GM19463 (cell line): ENCODE data around the gene ZBTB7C.

Experiments
- ATAC-seq: cut with Tn5 transposase; IDR thresholded peaks from one replicate; pipeline ENCODE4 v1.9.1; 2021; ENCODE audit warnings: mild to moderate bottlenecking, moderate library complexity; ENCODE audit not compliant: unreplicated experiment

Gene ZBTB7C

GRCh38 chr18:48355276-48356115 is 53.7 kb downstream of the ZBTB7C start:
- no peak for ATAC-seq

GRCh38 chr18:48354746-48355260 is 54.4 kb downstream of the ZBTB7C start:
- ATAC-seq: no peak

GRCh38 chr18:48352051-48352755 is 57.0 kb downstream of the ZBTB7C start:
- ATAC-seq: no peak

DNA sequence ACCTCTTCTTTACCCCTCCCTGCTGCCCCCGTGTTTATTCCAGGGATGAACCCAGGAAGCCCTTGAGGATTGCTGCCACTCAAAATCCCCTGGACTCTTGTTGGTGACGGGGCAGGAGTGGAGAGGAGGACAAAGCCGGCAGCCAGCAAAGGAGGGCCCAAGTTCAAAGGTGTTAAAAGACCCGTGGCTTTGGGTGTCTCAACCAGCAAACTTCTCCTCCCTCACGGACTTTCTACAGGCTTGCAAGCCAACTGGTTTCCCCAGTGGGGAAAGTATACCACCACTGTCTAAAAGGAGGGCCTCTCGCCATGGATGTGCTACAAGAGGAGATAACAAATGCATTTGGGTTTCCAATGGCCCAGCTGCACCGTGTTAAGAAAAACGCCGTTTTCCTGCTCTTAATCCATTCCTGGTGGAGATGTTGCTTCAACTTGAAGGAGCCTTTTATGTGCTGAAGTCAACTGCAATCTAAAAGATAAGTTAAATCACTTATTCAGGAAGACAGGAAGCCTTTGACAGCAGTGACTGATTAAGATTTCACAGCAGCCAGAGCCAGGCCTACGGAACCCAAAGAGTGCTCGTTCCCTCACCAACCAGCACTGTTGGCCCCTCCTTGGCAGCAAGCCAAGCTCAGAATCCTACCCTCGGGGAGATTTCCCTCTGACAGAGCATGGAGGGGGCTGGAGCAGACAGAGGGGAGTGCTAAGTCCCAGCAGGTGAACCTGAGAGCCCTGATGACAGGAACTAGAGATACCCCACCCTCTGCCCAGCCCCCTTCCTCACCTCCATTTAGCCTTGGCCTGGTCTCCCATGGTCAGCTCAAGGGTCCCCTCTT is 57.8 kb downstream of the ZBTB7C start:
- ATAC-seq: no peak

DNA sequence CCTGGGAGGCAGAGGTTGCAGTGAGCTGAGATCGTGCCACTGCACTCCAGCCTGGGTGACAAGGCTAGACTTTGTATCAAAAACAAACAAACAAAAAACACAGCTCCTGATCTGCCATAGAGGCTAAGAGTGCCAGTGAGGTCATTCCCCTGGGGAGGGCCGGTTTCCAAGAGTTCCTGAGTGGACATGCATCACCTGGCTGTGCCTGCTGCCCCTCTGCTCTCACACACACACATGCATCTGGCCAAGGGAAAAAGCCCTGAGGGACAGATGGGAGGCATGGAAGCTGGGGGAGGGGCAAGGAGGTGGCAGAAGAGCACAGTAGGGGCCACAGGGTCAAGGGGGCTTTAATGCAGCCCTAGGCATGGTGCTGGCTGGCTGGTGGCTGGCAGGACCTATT is 60.4 kb downstream of the ZBTB7C start:
- ATAC-seq: no peak

DNA sequence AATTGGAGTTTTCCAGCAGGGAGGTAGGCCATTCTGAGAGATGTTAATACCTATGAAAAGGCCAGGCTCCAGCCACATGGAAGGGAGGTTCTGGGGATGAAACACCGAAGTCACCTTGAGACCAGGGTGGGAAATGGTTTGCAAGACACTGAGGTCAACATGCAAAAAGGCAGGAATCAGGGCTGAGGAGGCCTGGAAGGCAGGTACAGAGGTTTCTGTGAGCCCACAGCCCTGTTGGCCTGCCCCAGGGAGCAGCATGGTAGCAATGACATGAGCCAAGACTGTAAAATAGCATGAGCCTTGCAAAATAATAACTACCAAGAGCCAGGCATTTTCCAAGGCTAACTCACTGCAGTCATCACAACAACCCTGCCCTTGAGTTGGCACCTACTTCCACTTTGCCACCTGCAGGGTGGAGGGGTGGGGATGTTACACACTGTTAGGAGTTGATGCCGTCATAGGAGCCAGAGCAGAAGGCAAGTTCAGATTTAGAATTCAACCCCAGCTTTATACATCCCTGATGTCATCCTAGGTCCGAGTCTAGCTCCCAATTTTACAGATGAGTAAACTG is 61.3 kb downstream of the ZBTB7C start:
- ATAC-seq: no peak

- no peak for ATAC-seq
Observed at GRCh38 chr18:48345596-48345995, 63.6 kb downstream of the ZBTB7C start.

DNA sequence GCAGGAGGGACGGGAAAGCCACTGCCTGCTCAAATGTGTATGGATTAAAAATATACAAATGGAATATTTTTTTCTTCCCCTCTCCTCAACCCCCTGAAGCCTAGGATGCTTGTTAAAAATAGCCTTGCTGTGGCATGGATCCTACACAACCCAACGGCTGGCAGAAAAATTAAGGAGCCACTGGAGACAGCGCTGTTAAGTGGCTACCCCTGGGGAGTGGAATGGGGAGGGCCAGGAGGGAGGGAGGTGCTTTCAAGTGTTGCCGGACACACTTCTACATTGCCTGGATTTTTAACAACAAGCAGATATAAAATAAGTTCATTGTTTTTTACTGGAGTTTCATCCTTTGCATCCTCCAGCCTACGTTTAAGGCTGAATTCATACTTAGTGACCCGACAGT is 66.6 kb downstream of the ZBTB7C start:
- no peak for ATAC-seq

GRCh38 chr18:48342125-48342524 is 67.1 kb downstream of the ZBTB7C start:
- no peak for ATAC-seq

GRCh38 chr18:48340560-48340959 is 68.6 kb downstream of the ZBTB7C start:
- ATAC-seq: no peak

- ATAC-seq: no peak
Observed at GRCh38 chr18:48339692-48340091, 69.5 kb downstream of the ZBTB7C start.

GRCh38 chr18:48338915-48339314 is 70.3 kb downstream of the ZBTB7C start:
- ATAC-seq: no peak

DNA sequence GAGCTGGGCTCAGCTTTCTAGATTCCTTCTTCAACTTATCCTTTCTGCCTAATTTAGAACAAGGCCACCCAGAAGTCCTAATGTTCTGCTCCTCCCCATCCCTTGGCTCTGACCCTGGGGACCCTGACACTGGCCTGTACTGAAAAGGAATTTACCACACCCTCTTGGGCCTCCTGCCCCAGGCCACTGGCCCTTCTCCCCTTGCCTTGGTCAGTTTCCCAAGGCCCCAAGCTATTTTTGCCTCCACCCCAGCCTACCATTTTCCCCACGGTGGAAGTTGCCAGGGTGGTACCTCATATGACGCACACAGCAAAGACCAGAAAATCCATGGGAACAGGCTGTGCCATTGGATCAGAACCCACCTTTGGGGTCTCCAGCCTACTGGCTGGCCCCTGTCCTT is 72.1 kb downstream of the ZBTB7C start:
- ATAC-seq: no peak

DNA sequence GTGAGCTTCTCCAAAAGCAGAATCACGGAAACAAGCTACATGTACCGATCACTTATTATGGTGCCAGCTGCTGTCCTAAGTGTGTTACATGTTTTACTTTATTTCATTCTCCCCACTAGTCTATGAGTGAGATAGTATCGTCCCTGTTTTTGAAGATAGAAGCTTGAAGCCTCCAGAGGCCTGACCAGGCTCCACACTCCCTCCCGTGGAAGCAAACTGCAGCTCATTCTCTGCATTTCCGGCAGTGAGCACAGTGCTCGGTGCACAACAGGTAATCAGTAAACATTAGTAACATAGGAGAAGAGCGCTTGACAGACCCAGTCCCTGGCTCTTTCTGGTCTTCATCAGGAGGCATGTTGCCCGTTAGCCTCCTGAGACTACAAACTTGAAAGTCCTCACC is 72.9 kb downstream of the ZBTB7C start:
- no peak for ATAC-seq

GRCh38 chr18:48335829-48336228 is 73.4 kb downstream of the ZBTB7C start:
- no peak for ATAC-seq

DNA sequence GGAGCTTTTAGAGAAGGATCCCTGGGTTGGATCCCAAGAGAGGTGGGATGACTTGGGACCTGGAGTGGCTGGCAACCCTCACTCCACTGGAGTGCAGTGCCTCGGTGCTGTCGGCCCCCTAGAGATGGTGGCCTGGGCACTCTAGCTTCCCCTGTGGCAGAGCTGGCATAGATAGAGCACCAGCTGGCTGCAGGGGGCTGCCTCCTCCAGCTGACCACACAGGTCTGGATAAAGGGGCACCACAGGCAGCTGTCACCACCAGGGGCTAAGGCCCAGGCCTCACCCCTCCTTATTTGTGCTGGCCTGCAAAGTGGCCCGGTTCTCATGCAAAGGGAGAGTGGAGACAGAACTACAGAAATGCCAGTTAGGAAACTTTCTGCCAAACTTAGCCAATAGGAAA is 74.3 kb downstream of the ZBTB7C start:
- no peak for ATAC-seq

- no peak for ATAC-seq
Observed at GRCh38 chr18:48333563-48333962, 75.6 kb downstream of the ZBTB7C start.

GRCh38 chr18:48330016-48330991 is 78.9 kb downstream of the ZBTB7C start:
- ATAC-seq: no peak

DNA sequence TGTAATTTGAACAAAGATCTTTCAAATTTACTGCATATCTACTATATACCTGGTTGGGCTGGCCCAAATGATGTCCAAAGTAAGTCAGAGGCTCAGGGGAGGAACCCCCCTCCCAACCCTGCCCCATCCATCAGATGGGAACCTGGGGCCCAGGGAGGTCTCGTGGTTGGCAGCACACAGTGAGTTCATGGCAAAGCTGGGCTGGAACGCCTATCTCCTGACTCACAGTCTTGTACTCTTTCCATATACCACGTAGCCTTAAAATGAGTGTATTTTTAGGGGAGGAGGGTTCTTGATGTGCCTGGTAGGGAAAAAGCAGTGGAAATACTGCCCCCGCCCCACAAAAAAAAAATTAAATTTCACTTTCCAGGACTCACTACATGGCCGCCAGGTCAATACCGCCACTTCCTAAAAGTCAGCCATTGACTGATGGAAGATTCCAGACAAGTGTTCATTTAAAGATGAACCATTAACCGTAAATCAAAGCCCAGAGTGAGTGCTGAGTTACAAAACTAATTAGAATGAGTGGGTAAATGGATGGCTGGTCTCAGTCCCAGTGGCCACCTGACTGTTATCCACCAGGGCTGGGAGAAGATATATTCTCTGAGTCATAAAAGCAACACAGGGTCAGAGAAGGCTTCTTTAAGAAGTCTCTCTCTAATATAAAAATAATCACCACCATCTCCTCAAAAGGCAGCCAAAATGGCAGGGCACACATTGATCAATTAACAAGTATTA is 80.5 kb downstream of the ZBTB7C start:
- no peak for ATAC-seq
